Mesodermal cell (in vitro differentiated cells): ENCODE measurements around the gene NPRL2.

Experiments
- H3K27ac ChIP-seq: 2 replicates; pipeline ENCODE4 v1.7.0; 2013; ENCODE audit warnings: mild to moderate bottlenecking, low read depth, low read length, moderate library complexity; ENCODE audit not compliant: severe bottlenecking
- H3K36me3 ChIP-seq: 2 replicates; pipeline ENCODE4 v1.7.1; 2013; ENCODE audit warnings: mild to moderate bottlenecking, low read length, moderate library complexity; ENCODE audit not compliant: control insufficient read depth, insufficient read depth
- H3K4me1 ChIP-seq: one replicate; pipeline ENCODE4 v1.7.1; 2013; ENCODE audit warnings: mild to moderate bottlenecking, low read length; ENCODE audit not compliant: insufficient read depth, control insufficient read depth, poor library complexity, severe bottlenecking
- H3K4me3 ChIP-seq: 2 replicates; pipeline ENCODE4 v1.7.0; 2013; ENCODE audit warnings: low read length, control low read depth, mild to moderate bottlenecking; ENCODE audit not compliant: insufficient read depth, poor library complexity, severe bottlenecking; ENCODE audit errors: extremely low read depth
- H3K9me3 ChIP-seq: 2 replicates; pipeline ENCODE4 v1.7.1; 2013; ENCODE audit warnings: mild to moderate bottlenecking, low read length, moderate library complexity; ENCODE audit not compliant: control insufficient read depth
- WGBS, 2 experiments: methylation state at CpG; one replicate each; pipeline ENCODE4 v1.1.5; 2013; ENCODE audit warnings: missing lambda C conversion rate in 2 of 2; ENCODE audit not compliant: insufficient coverage in 2 of 2; 5-methylcytosine and 5-hydroxymethylcytosine counted together

Gene NPRL2

GRCh38 chr3:50345586-50346234 lies 4.9 kb downstream of the NPRL2 start, which contains the start of gene ZMYND10:
TSS of gene ZMYND10 (minus strand) at chr3:50345732. CDS start at chr3:50345579, 153 bp downstream.
- no peaks in the 10 kb centered on the region for H3K9me3 ChIP-seq
- H3K27ac ChIP-seq: no peak within 1 kb of the TSS
- peak within 1 kb of the TSS; percentile 31 for H3K4me3 ChIP-seq
- peaks cover 6% of the 10 kb centered on the region for H3K4me1 ChIP-seq
- WGBS, 2 experiments: 13 to 14% methylated on average over 44 to 45 of the region's 45 CpGs
- peaks cover 13% of the 10 kb centered on the region for H3K36me3 ChIP-seq

GRCh38 chr3:50345008-50345407 lies 5.6 kb downstream of the NPRL2 start:
- H3K27ac ChIP-seq: no peak overlapping the region
- peaks cover 6% of the 10 kb centered on the region for H3K4me1 ChIP-seq
- 57 to 76% methylated on average over 8 of the region's 8 CpGs for WGBS, 2 experiments
- no peaks in the 10 kb centered on the region for H3K9me3 ChIP-seq
- peak overlapping the region; percentile 31 for H3K4me3 ChIP-seq
- peaks cover 13% of the 10 kb centered on the region for H3K36me3 ChIP-seq

GRCh38 chr3:50342813-50343633 lies 7.6 kb downstream of the NPRL2 start:
- Histone ChIP-seq H3K9me3 (no peaks in the 10 kb centered on the region), H3K27ac (no peak overlapping the region), H3K4me1 (peaks cover 6% of the 10 kb centered on the region), H3K36me3 (peaks cover 3% of the 10 kb centered on the region), H3K4me3 (no peak overlapping the region)
- 69 to 85% methylated on average over 8 to 10 of the region's 13 CpGs for WGBS, 2 experiments

- Histone ChIP-seq H3K4me3 (no peak overlapping the region), H3K4me1 (peaks cover 6% of the 10 kb centered on the region), H3K9me3 (no peaks in the 10 kb centered on the region), H3K36me3 (no peaks in the 10 kb centered on the region), H3K27ac (no peak overlapping the region)
- WGBS, 2 experiments: 90 to 92% methylated on average over 12 to 13 of the region's 13 CpGs
These were observed 8.5 kb downstream of the NPRL2 start for GRCh38 chr3:50341996-50342650.

- 92 to 96% methylated on average over 4 to 8 of the region's 9 CpGs for WGBS, 2 experiments
- H3K36me3 ChIP-seq: no peaks in the 10 kb centered on the region
- H3K4me1 ChIP-seq: peaks cover 6% of the 10 kb centered on the region
- no peak overlapping the region for H3K4me3 ChIP-seq
- H3K27ac ChIP-seq: no peak overlapping the region
- no peaks in the 10 kb centered on the region for H3K9me3 ChIP-seq
These were observed 9.0 kb downstream of the NPRL2 start for GRCh38 chr3:50341537-50341936.

GRCh38 chr3:50340448-50341329 lies 9.9 kb downstream of the NPRL2 start, which contains the start of gene RASSF1:
TSS of gene RASSF1 (minus strand) at chr3:50340836. CDS start at chr3:50340805, 31 bp downstream.
- Histone ChIP-seq H3K4me3 (no peak within 1 kb of the TSS), H3K9me3 (no peaks in the 10 kb centered on the region), H3K4me1 (peaks cover 10% of the 10 kb centered on the region), H3K36me3 (no peaks in the 10 kb centered on the region), H3K27ac (no peak within 1 kb of the TSS)
- 16 to 21% methylated on average over 51 to 60 of the region's 85 CpGs for WGBS, 2 experiments

- Histone ChIP-seq H3K4me1 (peaks cover 12% of the 10 kb centered on the region), H3K27ac (no peak overlapping the region), H3K4me3 (no peak overlapping the region), H3K36me3 (no peaks in the 10 kb centered on the region), H3K9me3 (no peaks in the 10 kb centered on the region)
- WGBS, 2 experiments: 54% methylated on average over 8 to 9 of the region's 9 CpGs
These were observed 10.5 kb downstream of the NPRL2 start for GRCh38 chr3:50340147-50340447.

GRCh38 chr3:50339485-50340146 lies 11.0 kb downstream of the NPRL2 start:
- H3K9me3 ChIP-seq: no peaks in the 10 kb centered on the region
- peaks cover 12% of the 10 kb centered on the region for H3K4me1 ChIP-seq
- WGBS, 2 experiments: 90 to 93% methylated on average over 8 to 13 of the region's 14 CpGs
- no peak overlapping the region for H3K4me3 ChIP-seq
- no peaks in the 10 kb centered on the region for H3K36me3 ChIP-seq
- no peak overlapping the region for H3K27ac ChIP-seq

- H3K9me3 ChIP-seq: no peaks in the 10 kb centered on the region
- H3K4me3 ChIP-seq: no peak overlapping the region
- H3K27ac ChIP-seq: no peak overlapping the region
- 89 to 93% methylated on average over 4 to 5 of the region's 5 CpGs for WGBS, 2 experiments
- H3K4me1 ChIP-seq: peaks cover 18% of the 10 kb centered on the region
- H3K36me3 ChIP-seq: peaks cover 4% of the 10 kb centered on the region
These were observed 11.6 kb downstream of the NPRL2 start for GRCh38 chr3:50338965-50339364.
